HG03280 (cell line): Measurements from ENCODE around the gene COL4A2.

Experiments used
- ATAC-seq: cut with Tn5 transposase; IDR thresholded peaks from one replicate; pipeline ENCODE4 v1.9.1; 2021; ENCODE audit warnings: mild to moderate bottlenecking, moderate library complexity; ENCODE audit not compliant: unreplicated experiment

Gene COL4A2

GRCh38 chr13:110306960-110307766, at the start of gene COL4A2, which contains the start of gene COL4A1:
TSS of gene COL4A2 (plus strand) at chr13:110307284. CDS start at chr13:110307904, 620 bp downstream.
TSS of gene COL4A1 (minus strand) at chr13:110307157. CDS start at chr13:110307027, 130 bp downstream.
- ATAC-seq: no peak

- no peak for ATAC-seq
Measured at GRCh38 chr13:110257408-110257807, 49.7 kb upstream of the COL4A2 start.

GRCh38 chr13:110258876-110259631, 48.0 kb upstream of the COL4A2 start:
- ATAC-seq: no peak

- ATAC-seq: no peak
Measured at GRCh38 chr13:110259651-110260050, 47.4 kb upstream of the COL4A2 start.

- ATAC-seq: no peak
Measured at GRCh38 chr13:110261166-110262081, 45.7 kb upstream of the COL4A2 start.

- no peak for ATAC-seq
Measured at GRCh38 chr13:110262082-110262436, 45.0 kb upstream of the COL4A2 start.

- no peak for ATAC-seq
Measured at GRCh38 chr13:110262508-110263291, 44.4 kb upstream of the COL4A2 start.

- ATAC-seq: no peak
Measured at GRCh38 chr13:110263404-110263803, 43.7 kb upstream of the COL4A2 start.

GRCh38 chr13:110263888-110264287, 43.2 kb upstream of the COL4A2 start:
- ATAC-seq: no peak

- ATAC-seq: no peak
Measured at GRCh38 chr13:110264685-110265275, 42.3 kb upstream of the COL4A2 start.

GRCh38 chr13:110265341-110265681, 41.8 kb upstream of the COL4A2 start:
- ATAC-seq: no peak

GRCh38 chr13:110265682-110266430, 41.2 kb upstream of the COL4A2 start:
- no peak for ATAC-seq

GRCh38 chr13:110266431-110266809, 40.7 kb upstream of the COL4A2 start:
- no peak for ATAC-seq

GRCh38 chr13:110266983-110267382, 40.1 kb upstream of the COL4A2 start:
- no peak for ATAC-seq

- ATAC-seq: no peak
Measured at GRCh38 chr13:110268061-110268460, 39.0 kb upstream of the COL4A2 start.

GRCh38 chr13:110268576-110269185, 38.4 kb upstream of the COL4A2 start:
- ATAC-seq: no peak

GRCh38 chr13:110269509-110270185, 37.4 kb upstream of the COL4A2 start:
- no peak for ATAC-seq

GRCh38 chr13:110270507-110270906, 36.6 kb upstream of the COL4A2 start:
- ATAC-seq: no peak
